ENCODE data around the gene PAQR4. TPM values are rescaled to one million over a fixed set of nuclear protein-coding genes. Genes with fewer than 3 reads are reported as not detected.

PAQR4 gene
- total and polyA plus RNA-seq, 10 of the 15 experiments (the other 5 are each of a cell fraction or from before 2014, with no cell fraction given): 0.39 to 31.8 (median 13.5) TPM

- TF ChIP-seq, protein P1, sequence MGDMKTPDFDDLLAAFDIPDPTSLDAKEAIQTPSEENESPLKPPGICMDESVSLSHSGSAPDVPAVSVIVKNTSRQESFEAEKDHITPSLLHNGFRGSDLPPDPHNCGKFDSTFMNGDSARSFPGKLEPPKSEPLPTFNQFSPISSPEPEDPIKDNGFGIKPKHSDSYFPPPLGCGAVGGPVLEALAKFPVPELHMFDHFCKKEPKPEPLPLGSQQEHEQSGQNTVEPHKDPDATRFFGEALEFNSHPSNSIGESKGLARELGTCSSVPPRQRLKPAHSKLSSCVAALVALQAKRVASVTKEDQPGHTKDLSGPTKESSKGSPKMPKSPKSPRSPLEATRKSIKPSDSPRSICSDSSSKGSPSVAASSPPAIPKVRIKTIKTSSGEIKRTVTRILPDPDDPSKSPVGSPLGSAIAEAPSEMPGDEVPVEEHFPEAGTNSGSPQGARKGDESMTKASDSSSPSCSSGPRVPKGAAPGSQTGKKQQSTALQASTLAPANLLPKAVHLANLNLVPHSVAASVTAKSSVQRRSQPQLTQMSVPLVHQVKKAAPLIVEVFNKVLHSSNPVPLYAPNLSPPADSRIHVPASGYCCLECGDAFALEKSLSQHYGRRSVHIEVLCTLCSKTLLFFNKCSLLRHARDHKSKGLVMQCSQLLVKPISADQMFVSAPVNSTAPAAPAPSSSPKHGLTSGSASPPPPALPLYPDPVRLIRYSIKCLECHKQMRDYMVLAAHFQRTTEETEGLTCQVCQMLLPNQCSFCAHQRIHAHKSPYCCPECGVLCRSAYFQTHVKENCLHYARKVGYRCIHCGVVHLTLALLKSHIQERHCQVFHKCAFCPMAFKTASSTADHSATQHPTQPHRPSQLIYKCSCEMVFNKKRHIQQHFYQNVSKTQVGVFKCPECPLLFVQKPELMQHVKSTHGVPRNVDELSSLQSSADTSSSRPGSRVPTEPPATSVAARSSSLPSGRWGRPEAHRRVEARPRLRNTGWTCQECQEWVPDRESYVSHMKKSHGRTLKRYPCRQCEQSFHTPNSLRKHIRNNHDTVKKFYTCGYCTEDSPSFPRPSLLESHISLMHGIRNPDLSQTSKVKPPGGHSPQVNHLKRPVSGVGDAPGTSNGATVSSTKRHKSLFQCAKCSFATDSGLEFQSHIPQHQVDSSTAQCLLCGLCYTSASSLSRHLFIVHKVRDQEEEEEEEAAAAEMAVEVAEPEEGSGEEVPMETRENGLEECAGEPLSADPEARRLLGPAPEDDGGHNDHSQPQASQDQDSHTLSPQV (IDR thresholded peaks at IDR 0.05): no peak
- TF ChIP-seq HCFC1 (IDR thresholded peaks at IDR 0.05; ENCODE audit: low read length): no peak
- no peak for TF ChIP-seq EZH2 (IDR thresholded peaks at IDR 0.05; ENCODE audit: borderline replicate concordance, control insufficient read depth, low read depth, low read length)
- TF ChIP-seq TBL1XR1 (IDR thresholded peaks at IDR 0.05; ENCODE audit: low read depth, low read length): no peak
- no peak for TF ChIP-seq CHD4 (IDR thresholded peaks at IDR 0.05)
- TF ChIP-seq EED (IDR thresholded peaks at IDR 0.05; ENCODE audit: low read depth): no peak
- no peak for TF ChIP-seq MEF2B (IDR thresholded peaks at IDR 0.05; ENCODE audit: partially characterized antibody, poor library complexity, severe bottlenecking)
- no peak for TF ChIP-seq IKZF2 (IDR thresholded peaks at IDR 0.05)
- no peak for TF ChIP-seq HDAC6 (IDR thresholded peaks at IDR 0.05; ENCODE audit: unreplicated experiment)
- TF ChIP-seq SUZ12 (IDR thresholded peaks at IDR 0.05; ENCODE audit: unreplicated experiment): no peak
Measured at GRCh38 chr16:3012828-3013420, 43.8 kb downstream of the PAQR4 start, which contains the start of gene CLDN9 (continued).
